Stimulated activated naive CD8-positive, alpha-beta T cell treated with anti-CD3 and anti-CD28 coated beads, Interleukin-15, Interleukin-2, amounts not matched to agents 100 ng/mL and 50 ng/mL, for 24 hours (primary cell): ENCODE results near the gene KRT1.
"Not testable (repeated sequence)": the region's sequence is repeated elsewhere in the genome, so short reads cannot be mapped to it uniquely, and the experiment has no call there.

Experiments
- H3K27ac Mint-ChIP-seq: one replicate; pipeline ENCODE4 v1.8.0; 2021; ENCODE audit warnings: mild to moderate bottlenecking, mixed read lengths
- H3K27me3 Mint-ChIP-seq: one replicate; pipeline ENCODE4 v1.8.0; 2021; ENCODE audit warnings: mixed read lengths
- H3K36me3 Mint-ChIP-seq: one replicate; pipeline ENCODE4 v1.8.0; 2021; ENCODE audit warnings: low read depth, mixed read lengths
- H3K4me1 Mint-ChIP-seq: one replicate; pipeline ENCODE4 v1.8.0; 2021; ENCODE audit warnings: low read depth, mixed read lengths
- H3K4me3 Mint-ChIP-seq: one replicate; pipeline ENCODE4 v1.8.0; 2021; ENCODE audit warnings: mild to moderate bottlenecking, mixed read lengths
- H3K9me3 Mint-ChIP-seq: one replicate; pipeline ENCODE4 v1.8.0; 2021; ENCODE audit warnings: mixed read lengths

Gene KRT1

GRCh38 chr12:52680363-52680762 is at the start of gene KRT1:
Gene KRT1, minus strand, starts transcription at chr12:52680407. Its CDS starts 59 bp downstream, at chr12:52680348.
- Mint-ChIP-seq H3K36me3 (no peaks in the 10 kb centered on the region), H3K27me3 (no peaks in the 10 kb centered on the region), H3K9me3 (no peaks in the 10 kb centered on the region), H3K27ac (peak within 1 kb of the TSS; percentile 3), H3K4me1 (peaks cover 18% of the 10 kb centered on the region), H3K4me3 (no peak within 1 kb of the TSS)

- no peaks in the 10 kb centered on the region for H3K4me1 Mint-ChIP-seq
Measured at GRCh38 chr12:52729147-52729546, 48.9 kb upstream of the KRT1 start.

DNA sequence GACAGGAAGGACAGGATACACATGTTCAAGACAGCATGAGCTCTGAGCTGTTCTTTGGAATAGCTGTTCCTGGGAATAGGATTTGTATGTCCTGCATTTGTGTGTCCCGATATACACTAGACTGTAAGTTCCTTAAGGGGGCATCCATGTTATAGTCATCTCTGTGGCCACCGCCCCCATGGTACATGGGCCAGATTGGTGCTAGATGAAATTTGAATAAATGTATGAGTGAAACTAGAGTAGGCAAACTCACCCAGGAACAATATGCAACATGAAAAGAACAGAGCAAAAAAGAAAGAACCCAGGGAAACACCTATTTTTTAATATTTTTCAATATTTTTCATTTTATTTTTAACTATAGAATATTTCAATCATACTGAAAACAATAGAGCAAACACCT is 48.2 kb upstream of the KRT1 start:
- Mint-ChIP-seq H3K4me1 (no peaks in the 10 kb centered on the region), H3K36me3 (no peaks in the 10 kb centered on the region), H3K27me3 (no peaks in the 10 kb centered on the region), H3K9me3 (no peaks in the 10 kb centered on the region), H3K27ac (no peak overlapping the region), H3K4me3 (no peak overlapping the region)

More at GRCh38 chr12:52729147-52729546, 48.9 kb upstream of the KRT1 start:
- H3K27me3 Mint-ChIP-seq, result peaks cover 3% of the 10 kb centered on the region
- H3K36me3 Mint-ChIP-seq, result no peaks in the 10 kb centered on the region
- H3K9me3 Mint-ChIP-seq, result no peaks in the 10 kb centered on the region
- no peak overlapping the region for H3K4me3 Mint-ChIP-seq
- no peak overlapping the region for H3K27ac Mint-ChIP-seq

- no peaks in the 10 kb centered on the region for H3K36me3 Mint-ChIP-seq
- no peaks in the 10 kb centered on the region for H3K4me1 Mint-ChIP-seq
- H3K27ac Mint-ChIP-seq, result no peak overlapping the region
- no peak overlapping the region for H3K4me3 Mint-ChIP-seq
- H3K9me3 Mint-ChIP-seq, result no peaks in the 10 kb centered on the region
- H3K27me3 Mint-ChIP-seq, result no peaks in the 10 kb centered on the region
Measured at GRCh38 chr12:52727037-52727436, 46.8 kb upstream of the KRT1 start.

GRCh38 chr12:52726451-52726850 is 46.2 kb upstream of the KRT1 start:
- Mint-ChIP-seq H3K9me3 (no peaks in the 10 kb centered on the region), H3K4me3 (no peak overlapping the region), H3K27ac (no peak overlapping the region), H3K27me3 (no peaks in the 10 kb centered on the region), H3K4me1 (no peaks in the 10 kb centered on the region), H3K36me3 (no peaks in the 10 kb centered on the region)

GRCh38 chr12:52724384-52724783 is 44.2 kb upstream of the KRT1 start:
- Mint-ChIP-seq H3K36me3 (no peaks in the 10 kb centered on the region), H3K27me3 (no peaks in the 10 kb centered on the region), H3K27ac (no peak overlapping the region), H3K9me3 (no peaks in the 10 kb centered on the region), H3K4me1 (no peaks in the 10 kb centered on the region), H3K4me3 (no peak overlapping the region)

- H3K36me3 Mint-ChIP-seq, result no peaks in the 10 kb centered on the region
- no peak overlapping the region for H3K4me3 Mint-ChIP-seq
- no peaks in the 10 kb centered on the region for H3K4me1 Mint-ChIP-seq
- no peaks in the 10 kb centered on the region for H3K9me3 Mint-ChIP-seq
- no peaks in the 10 kb centered on the region for H3K27me3 Mint-ChIP-seq
- H3K27ac Mint-ChIP-seq, result no peak overlapping the region
Measured at GRCh38 chr12:52722680-52723079, 42.5 kb upstream of the KRT1 start.

GRCh38 chr12:52721838-52722470 is 41.7 kb upstream of the KRT1 start:
- Mint-ChIP-seq H3K27me3 (no peaks in the 10 kb centered on the region), H3K27ac (no peak overlapping the region)

DNA sequence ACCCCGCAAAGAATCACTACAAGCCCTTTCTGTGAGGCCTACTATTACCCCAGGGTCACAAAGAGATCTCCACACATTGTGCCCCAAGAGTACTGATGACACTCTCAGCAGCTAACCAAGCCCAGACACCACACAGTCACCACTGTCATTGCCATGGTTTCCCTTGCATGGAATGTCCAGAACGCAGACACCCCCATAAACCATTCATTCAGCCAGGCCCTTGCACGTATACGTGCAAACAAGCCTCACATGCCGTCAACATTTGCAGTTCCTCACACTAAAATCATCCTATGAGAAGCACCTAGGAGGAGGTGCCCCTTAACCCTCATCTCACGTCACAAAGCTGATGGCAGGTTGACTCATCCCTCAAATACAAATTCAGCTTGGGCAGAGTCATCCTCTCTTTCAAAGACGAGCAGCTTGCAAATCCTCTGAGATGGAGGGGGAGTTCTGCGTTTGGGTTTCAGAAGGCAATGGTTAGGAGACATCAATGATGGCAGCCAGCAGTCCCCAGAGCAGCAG is 40.2 kb upstream of the KRT1 start:
- peaks cover 11% of the 10 kb centered on the region for H3K27me3 Mint-ChIP-seq
- no peak overlapping the region for H3K27ac Mint-ChIP-seq
- H3K4me3 Mint-ChIP-seq, result no peak overlapping the region
- H3K36me3 Mint-ChIP-seq, result no peaks in the 10 kb centered on the region
- no peaks in the 10 kb centered on the region for H3K4me1 Mint-ChIP-seq
- H3K9me3 Mint-ChIP-seq, result no peaks in the 10 kb centered on the region

More at GRCh38 chr12:52721838-52722470, 41.7 kb upstream of the KRT1 start:
- Mint-ChIP-seq H3K4me3 (no peak overlapping the region), H3K36me3 (no peaks in the 10 kb centered on the region), H3K9me3 (no peaks in the 10 kb centered on the region), H3K4me1 (no peaks in the 10 kb centered on the region)

- H3K4me1 Mint-ChIP-seq, result peaks cover 14% of the 10 kb centered on the region
- no peak overlapping the region for H3K4me3 Mint-ChIP-seq
- H3K27me3 Mint-ChIP-seq, result peaks cover 37% of the 10 kb centered on the region
- no peaks in the 10 kb centered on the region for H3K36me3 Mint-ChIP-seq
- H3K27ac Mint-ChIP-seq, result no peak overlapping the region
- no peaks in the 10 kb centered on the region for H3K9me3 Mint-ChIP-seq
Measured at GRCh38 chr12:52716061-52716460, 35.9 kb upstream of the KRT1 start.

GRCh38 chr12:52715416-52715815 is 35.2 kb upstream of the KRT1 start:
- H3K27ac Mint-ChIP-seq, result no peak overlapping the region
- H3K36me3 Mint-ChIP-seq, result no peaks in the 10 kb centered on the region
- H3K27me3 Mint-ChIP-seq, result peaks cover 37% of the 10 kb centered on the region
- no peaks in the 10 kb centered on the region for H3K9me3 Mint-ChIP-seq
- no peak overlapping the region for H3K4me3 Mint-ChIP-seq
- peaks cover 14% of the 10 kb centered on the region for H3K4me1 Mint-ChIP-seq

DNA sequence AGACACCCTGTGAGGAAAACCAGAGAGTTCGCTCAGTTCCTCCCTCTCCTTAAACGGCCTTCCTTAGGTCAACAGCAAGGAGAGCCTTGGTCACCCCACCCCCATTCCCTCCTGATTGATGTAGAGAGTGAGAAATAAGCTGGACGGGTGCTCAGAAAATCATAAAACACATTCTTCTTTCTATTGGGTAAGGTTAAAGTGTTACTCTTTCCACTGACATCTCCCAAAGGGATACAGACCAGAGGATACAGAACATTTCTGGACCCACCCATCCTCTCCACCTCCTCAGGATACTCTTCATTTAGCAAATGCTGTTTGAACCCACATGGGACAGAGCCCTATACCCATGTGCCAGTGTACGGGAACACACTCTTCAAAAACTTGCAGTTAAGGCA is 34.7 kb upstream of the KRT1 start:
- Mint-ChIP-seq H3K9me3 (no peaks in the 10 kb centered on the region), H3K4me3 (peak overlapping the region; percentile 26), H3K27me3 (peaks cover 37% of the 10 kb centered on the region)

DNA sequence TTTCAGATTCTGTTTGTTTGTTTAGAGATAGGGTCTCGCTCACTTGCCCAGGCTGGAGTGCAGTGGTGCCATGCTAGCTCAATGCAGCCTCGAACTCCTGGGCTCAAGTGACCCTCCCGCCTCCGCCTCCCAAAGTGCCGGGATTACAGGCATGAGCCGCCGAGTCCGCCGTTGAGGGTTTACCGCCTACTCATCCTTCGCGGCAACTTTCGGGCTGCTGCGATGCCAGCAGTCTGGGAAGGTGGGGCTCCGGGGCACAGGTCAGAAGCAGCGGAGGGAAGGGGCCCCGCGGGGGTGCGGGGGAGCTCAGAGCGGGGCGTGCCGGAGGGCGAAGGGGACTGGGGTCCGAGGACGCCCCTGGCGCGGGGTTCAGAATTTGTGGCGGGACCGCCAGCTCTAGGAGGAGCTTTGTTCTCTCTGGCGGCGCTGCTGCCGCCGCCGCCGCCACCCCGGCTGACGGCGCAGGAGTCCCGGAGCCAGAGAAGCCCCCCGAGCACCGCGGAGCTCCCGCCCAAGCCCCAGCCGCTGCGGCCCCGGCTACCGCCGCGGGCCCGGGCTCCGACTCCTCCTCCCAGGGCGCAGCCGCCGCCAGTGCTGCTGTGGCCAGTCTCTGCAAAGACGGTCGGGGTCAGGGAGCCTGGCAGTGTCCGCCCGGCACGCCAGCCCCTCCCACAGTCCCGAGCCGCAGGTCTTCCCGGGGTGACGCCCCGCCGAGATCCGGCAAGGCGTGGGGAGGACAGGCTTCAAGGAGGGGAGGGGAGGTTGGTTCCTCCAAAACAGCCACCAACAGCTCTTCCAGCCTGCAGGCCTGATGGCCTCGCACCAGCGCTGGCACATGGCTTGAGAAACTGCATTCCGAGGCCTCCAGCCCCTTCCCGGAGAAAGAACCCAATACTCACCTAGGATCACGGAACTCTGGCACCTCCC is 34.0 kb upstream of the KRT1 start:
- H3K9me3 Mint-ChIP-seq, result no peaks in the 10 kb centered on the region
- no peak overlapping the region for H3K27ac Mint-ChIP-seq
- peak overlapping the region; percentile 68 for H3K4me3 Mint-ChIP-seq
- H3K27me3 Mint-ChIP-seq, result peaks cover 37% of the 10 kb centered on the region
- peaks cover 14% of the 10 kb centered on the region for H3K4me1 Mint-ChIP-seq
- no peaks in the 10 kb centered on the region for H3K36me3 Mint-ChIP-seq

More for the DNA sequence above, 34.7 kb upstream of the KRT1 start:
- Mint-ChIP-seq H3K27ac (no peak overlapping the region), H3K4me1 (peaks cover 14% of the 10 kb centered on the region), H3K36me3 (no peaks in the 10 kb centered on the region)

DNA sequence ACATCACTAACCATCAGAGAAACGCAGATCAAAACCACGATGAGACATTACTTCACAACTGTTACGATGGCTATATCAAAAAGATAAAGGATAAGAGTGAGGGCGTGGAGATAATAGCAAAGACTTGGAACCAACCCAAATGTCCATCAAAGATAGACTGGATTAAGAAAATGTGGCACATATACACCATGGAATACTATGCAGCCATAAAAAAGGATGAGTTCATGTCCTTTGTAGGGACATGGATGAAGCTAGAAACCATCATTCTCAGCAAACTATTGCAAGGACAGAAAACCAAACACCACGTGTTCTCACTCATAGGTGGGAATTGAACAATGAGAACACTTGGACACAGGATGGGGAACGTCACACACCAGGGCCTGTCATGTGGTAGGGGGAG is 31.9 kb upstream of the KRT1 start:
- H3K9me3 Mint-ChIP-seq, H3K27ac Mint-ChIP-seq, H3K36me3 Mint-ChIP-seq, H3K4me3 Mint-ChIP-seq: not testable (repeated sequence)
- Mint-ChIP-seq H3K27me3 (peaks cover 37% of the 10 kb centered on the region), H3K4me1 (peaks cover 27% of the 10 kb centered on the region)

GRCh38 chr12:52710730-52711129 is 30.5 kb upstream of the KRT1 start:
- H3K9me3 Mint-ChIP-seq, result no peaks in the 10 kb centered on the region
- H3K4me3 Mint-ChIP-seq, result no peak overlapping the region
- H3K27me3 Mint-ChIP-seq, result peaks cover 28% of the 10 kb centered on the region
- peaks cover 27% of the 10 kb centered on the region for H3K4me1 Mint-ChIP-seq
- no peaks in the 10 kb centered on the region for H3K36me3 Mint-ChIP-seq
- H3K27ac Mint-ChIP-seq, result no peak overlapping the region
